ENCODE results near the gene SNTG2.
"Not testable (repeated sequence)": the region's sequence is repeated elsewhere in the genome, so short reads cannot be mapped to it uniquely, and the experiment has no call there.

Gene SNTG2

DNA sequence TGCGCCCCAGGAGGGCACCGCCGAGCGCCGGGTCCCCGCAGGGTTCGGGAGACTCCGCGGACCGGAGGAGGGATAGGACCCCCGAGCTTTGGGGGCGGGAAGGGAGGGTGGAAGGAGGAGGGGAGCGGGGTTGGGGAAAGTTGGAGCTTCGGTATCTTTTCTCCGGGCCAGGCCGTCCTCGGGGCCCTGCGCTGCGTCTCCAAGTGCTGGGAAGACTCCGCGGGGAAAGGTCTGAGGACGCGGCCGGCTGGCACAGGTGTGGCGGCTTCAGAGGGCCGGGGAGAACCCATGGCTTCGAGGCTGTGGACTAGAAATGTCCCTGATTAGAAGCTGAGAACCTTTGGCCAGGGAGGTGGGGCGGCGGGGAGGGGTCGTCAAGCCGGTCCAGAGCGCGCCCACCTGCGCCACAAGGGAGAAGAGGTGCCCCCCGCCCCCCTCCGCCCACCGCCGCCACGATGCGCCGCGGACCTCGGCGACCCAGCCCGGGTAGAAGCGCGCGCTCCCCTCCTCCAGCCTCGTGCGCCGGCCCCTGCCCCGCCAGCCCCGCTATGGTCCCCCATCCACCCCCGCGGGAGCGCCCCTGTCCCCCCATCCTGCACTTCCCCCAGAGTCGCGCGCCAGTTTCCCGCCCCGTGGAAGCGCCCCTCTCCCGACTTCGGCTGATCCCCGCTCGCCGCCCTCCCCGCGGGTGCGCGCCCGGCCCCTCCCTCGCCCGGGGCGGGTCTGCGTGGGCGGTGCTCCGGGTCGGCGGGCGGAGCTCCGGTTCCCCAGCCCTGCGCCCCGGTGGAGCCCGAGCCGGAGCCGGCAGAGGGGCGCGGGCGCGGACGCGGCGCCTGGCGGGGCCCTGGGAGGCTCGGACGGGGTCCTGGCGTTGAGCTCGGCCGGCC, at the start of gene SNTG2:
Gene SNTG2, plus strand, starts transcription at position 770 of the 887 bp plus-strand sequence. CDS start 148 bp downstream, outside the sequence.
- peak in 4 of 56 donors; percentile 6 to 46 (median 22) for DNase-seq

DNA sequence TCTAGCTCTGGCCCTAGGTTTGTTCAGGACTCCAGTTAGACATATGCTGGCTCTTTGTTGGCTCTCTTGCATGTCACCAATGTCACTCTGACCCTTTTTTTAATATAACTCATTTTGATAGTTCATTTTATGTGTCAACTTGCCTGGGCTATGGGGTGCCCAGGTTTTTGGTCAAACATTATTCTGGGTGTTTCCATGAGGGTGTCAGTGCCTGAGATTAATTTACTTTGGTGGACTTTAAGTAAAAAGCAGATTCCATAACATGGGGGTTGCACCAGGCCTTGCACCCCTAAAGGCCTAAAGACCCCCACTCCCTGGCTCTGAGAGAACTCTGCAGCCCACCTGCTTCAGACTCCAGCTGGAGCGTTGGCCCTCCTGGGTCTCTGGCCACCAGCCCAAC, 48.1 kb upstream of the SNTG2 start:
- DNase-seq, result no peak

DNA sequence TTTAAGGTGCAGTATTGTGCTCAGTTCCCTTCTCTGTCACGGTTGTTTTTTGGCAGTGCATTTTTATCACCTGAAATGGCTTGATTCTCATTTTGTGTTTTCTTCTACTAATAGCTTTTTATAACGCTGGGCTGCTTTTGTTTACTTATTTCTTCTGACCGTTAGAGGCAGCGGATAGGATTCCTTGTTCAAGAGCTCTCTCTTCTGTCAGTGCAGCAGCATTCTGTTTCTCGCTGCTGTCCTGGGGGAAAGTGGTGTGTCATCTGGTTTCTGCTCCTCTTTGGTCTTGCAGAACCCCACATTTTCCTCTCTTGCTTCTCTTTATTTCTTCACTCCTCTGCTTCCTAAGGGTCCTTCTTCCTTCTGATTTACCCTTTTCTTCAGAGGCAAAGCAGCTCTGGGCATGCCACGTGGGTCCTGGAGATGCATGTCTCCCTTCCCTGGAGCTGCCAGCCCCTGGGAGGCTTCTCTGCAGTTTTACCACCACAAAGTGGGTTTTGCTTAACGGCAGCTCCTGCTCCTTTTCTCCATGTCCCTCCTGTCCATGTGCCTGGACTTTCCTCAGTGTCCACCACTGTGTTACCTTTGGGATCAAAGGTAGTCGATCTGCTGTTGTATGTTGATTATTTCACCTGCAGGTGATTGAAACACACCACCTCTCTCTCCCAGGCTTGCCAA, 47.3 kb upstream of the SNTG2 start:
- no peak for DNase-seq

DNA sequence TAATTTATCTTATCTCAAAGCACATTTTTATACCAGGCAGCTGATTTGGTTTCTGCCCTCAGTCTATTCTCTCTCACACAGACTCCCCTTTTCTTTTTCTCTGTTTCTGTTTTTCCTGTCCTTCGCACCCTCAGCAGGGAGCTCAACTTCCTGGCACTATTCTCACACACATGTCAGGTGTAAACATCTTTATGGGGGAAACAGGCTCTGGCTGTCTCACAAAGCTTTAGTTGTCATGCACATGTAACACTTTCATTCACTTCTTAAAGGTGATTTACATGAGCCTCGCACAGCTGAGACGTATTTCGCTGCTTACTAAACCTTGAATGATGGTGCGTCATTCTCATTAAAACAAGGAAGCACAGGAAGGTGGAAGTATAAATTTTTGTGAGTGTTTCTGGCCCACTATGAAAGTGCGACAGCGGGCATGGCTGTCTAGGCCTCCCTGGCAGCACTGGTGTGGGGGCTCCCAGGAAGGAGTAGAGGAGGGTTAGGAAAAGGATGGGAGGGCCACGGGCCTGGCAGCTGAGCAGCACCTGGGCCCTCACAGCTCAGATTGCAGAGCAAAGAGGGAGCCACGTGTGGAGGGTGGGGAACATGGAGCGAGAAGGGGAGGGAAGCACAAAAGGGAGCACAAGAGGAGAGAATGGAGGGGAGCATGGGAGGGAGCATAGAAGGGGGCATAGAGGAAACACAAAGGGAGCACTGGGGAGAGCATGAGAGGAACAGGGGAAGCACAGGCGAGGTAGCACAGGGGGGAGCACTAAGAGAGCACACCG, 46.2 kb upstream of the SNTG2 start:
- DNase-seq, result no peak

DNA sequence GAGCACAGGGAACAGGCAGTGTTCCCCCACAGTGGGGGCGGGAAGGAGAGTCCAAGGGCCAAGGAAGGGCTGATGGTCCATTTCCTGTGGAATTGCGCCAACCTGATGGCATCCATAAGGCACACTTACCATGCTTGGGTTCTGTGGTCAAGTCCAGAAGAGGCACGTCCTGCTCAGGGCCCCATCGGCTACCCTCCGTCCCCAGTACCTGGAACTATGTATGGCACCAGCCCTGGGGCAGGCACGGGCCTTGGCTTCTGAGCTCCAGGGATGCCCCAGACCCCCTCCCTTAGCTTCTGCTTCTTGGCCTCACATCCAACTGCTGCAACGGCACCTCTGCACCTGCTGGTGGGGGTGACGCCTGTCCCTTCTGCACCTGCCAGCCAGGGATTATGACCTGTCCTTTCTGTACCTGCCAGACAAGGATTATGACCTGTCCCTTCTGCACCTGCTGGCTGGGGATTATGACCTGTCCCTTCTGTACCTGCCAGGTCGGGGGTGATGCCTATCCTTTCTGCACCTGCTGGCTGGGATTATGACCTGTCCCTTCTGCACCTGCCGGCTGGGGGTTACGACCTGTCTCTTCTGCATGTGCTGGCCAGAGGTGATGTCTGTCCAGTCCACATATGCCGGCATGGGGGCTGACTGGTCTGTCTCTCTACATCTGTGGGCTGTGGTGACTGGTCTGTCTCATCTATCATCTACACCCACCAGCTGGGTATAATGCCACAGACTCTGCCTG, 45.4 kb upstream of the SNTG2 start:
- DNase-seq, result no peak

DNA sequence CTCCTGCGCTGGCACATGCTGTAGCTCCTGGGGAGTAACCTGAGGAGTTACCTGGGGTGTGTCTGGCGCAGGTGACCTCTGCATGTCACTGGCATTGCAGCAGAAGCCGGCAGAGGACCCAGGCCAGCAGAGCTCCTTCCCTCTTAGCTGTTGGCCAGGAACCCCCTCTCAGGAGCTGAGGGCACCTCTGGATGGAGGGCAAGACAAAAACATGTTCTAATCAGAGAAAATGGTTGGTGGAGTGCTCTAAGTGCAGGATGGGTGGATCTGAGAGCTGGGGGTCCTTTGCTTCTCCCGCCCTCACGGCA, 44.9 kb upstream of the SNTG2 start:
- no peak for DNase-seq

DNA sequence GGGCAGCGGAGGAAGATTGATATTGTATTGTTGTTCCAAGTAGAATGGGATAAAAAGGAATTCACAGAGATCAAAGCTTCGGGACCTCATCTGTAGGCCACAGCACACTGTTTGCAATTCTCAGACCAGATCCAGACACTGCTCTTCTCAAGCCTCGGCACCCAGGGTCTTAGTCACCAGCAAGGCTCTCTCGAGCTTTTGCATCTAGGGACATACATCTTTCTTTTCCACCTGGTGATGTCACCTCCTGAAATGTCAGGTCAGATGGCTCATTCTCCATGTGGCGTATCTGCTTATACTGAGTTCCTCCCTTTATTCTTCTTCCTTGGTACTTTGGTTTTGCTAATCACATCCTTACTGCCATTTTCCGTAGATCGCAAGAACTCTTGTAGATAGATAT, 42.9 kb upstream of the SNTG2 start:
- no peak for DNase-seq

DNA sequence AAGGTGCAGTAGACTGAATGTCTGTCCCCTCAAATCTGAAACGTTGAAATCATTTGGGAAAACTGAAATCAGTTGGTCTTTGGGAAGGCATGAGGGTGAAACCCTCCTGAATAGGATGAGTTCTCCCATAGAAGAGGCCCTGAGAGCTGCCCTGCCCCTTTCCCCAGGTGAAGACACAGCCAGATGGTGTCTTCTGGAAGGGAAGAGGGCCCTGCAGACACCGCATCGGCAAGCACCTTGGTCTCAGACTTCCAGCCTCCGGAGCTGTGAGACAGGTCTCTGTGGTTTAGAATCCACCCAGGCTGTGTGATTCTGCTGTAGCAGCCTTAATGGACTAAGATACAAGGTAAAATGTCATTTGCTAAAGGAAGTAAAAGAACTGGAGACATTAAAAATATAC, 42.1 kb upstream of the SNTG2 start:
- DNase-seq, result no peak

DNA sequence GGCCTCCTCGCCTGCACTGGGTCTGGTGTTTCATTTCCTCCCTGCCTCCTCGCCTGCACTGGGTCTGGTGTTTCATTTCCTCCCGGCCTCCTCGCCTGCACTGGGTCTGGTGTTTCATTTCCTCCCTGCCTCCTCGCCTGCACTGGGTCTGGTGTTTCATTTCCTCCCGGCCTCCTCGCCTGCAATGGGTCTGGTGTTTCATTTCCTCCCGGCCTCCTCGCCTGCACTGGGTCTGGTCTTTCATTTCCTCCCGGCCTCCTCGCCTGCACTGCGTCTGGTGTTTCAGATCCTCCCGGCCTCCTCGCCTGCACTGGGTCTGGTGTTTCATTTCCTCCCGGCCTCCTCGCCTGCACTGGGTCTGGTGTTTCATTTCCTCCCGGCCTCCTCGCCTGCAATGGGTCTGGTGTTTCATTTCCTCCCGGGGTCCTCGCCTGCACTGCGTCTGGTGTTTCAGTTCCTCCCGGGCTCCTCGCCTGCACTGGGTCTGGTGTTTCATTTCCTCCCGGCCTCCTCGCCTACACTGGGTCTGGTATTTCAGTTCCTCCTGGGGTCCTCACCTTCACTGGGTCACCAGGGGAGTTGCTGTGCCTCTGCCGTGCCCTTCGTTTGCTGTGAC, 40.8 kb upstream of the SNTG2 start:
- DNase-seq, result not testable (repeated sequence)

DNA sequence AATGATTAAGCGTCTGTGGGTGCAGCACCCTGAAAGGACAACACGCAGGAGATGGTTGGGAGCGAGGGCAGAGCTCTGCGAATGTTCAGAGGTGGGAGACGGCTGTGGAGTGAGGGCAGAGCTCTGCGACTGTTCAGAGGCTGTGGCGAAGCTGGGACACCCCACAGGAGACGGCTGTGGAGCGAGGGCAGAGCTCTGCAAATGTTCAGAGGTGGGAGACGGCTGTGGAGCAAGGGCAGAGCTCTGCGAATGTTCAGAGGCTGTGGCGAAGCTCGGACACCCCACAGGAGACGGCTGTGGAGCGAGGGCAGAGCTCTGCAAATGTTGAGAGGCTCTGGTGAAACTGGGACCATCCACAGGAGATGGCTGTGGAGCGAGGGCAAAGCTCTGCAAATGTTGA, 40.0 kb upstream of the SNTG2 start:
- no peak for DNase-seq

DNA sequence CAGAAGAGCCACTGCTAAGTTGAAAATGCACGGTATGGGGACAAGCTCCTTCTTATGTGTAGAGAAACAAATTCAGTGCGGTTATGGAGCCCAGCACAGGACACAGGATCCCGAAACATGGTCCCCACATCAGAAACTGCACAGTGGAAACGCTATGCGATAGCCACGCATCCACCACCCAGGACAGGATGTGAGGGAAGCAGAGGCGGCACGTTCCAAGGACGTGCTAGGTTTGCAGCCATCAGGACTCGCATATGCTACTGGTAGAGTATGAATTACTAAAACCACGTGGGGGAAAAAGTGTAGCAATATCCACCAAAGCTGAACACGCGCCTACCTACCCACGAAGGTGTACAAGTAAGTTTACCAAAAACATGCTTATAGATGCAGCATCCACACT, 34.7 kb upstream of the SNTG2 start:
- no peak for DNase-seq

DNA sequence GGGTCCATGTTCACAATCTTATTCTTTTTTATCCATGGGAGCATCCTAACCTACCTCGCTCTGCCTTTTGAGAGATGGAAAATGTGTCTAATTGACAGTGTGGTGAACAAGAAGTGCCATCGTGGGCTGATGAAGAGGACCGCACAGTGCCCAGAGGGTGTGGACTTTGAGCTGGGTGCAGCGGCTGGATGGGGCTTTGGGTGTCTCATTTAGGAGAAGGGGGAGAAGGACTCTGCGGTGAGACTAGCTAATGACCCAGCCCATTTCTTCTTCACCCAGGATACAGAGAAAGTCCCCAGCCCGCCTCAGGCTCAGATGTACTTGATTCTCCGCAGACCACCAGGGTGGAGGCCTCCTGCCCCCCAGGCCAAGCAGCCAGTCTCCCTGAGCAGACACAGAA, 33.7 kb upstream of the SNTG2 start:
- no peak for DNase-seq

DNA sequence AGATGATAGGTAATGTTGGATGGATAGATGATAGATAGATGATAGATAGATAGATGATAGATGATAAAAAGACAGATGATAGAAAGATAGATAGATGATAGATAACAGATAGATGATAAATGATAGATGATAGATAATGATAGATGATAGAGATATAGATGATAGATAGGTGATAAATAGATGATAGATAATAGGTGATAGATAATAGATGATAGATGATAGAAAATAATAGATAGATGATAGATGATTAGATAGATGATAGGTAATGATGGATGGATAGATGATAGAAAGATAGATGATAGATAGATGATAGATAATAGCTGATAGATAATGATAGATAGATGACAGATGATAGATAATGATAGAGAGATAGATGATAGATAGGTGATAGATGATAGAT, 31.0 kb upstream of the SNTG2 start:
- DNase-seq, result no peak

DNA sequence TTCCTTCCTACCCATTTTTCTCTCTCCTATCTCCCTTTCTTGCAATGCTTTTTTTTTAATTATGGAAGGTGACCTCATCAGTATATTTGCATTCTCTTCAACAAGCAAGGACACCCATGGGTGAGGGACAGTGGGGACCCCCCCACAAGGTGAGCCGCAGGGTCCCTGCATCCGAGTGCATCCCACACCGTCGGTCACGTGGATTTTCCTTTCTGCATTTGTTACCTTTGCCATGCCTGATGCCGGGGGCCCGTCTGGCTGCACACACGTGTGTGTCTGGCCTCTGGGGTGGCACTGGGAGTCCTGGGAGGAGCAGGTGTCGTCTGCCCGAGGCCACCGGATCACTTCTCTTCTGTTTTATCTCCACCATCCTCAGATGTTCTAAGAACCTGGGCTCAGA, 30.1 kb upstream of the SNTG2 start:
- DNase-seq, result no peak

DNA sequence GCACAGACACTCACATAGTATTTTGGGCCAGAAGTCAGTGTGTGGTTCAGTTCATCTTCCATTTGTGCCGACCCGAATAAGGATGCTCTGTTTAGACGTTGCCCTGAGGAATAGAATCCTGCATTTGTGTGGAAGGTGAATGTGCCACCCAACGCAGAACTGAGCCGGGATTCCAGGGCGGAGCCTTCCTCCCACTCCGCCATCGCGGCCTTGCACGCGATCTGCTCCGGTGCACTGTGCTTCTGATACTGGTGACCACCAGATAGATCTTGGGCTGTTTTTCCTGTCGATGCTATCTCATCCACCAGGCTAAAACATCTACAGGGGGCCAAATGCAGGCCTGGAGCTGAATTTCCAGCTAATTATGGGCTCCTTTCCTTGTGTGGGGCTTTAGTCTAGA, 29.6 kb upstream of the SNTG2 start:
- no peak for DNase-seq

DNA sequence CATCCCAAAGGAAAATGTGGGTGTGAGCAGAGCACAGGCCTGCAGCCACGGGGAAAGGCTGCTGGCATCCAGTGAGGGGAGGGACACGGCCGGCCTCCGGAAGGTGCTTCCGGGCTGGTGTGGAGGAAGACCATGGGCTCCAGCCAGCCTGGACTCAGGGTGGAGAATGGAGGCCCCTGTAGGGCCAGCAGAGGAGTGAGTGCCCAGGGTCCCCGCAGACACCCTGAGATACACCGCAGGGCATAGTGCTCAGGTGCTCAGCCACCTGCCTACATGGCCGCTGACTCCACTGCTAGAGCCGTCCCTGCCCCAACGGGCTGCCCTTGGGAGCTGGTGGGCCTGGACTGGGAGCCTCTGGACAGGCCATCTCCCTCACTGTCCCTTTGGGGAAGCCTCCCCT, 28.5 kb upstream of the SNTG2 start:
- no peak for DNase-seq

DNA sequence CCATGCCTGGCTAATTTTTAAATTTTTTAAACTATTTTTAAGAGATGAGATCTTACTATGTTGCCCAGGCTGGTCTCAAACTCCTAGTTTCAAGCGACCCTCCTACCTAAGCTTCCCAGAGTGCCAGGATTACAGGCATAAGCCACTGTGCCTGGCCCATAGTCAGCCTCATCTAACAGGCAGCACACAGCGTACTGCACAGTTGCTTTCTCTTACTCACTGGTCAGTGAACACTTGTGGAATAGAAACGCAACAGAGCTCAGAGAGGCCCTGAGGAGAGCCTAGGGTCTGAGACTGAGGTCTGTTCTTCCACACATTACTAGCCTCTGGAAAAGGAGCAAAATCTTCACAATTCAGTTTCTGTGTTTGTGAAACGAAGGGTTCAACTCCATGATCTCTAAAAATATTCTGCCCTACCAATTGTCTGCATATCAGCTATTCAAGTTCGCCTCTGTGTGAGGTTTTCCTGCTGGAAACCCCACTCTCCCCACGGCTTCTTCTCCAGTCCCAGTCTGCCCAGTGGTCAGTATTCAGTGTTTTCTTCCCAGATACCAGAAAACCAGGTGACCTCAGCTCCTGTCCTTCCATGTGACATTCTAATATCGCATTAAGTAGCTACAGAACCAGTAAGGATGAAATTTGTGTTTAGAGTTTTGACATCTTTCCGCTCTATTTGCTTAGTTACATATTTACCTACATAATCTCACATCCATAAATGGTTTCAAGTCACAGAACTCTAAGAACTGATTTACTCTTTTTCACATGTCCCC, 26.6 kb upstream of the SNTG2 start:
- DNase-seq, result no peak

DNA sequence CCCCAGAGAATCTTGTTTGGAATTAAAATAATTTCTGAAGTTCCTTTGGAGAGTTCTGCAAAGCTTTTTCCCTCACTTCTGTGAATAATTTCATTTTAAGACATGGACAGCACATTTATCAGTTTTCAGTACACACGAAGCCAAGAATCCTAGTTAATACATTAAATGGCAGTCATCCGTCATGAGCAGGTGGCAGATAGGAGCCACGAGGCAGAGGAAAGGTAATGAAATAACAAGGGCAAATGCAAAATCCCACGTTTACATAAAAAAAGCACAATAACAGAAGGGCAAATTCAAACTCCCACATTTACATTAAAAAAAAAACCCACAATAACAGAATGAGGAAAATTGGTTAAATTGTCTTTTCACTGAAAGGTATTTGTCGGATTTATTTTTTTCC, 25.9 kb upstream of the SNTG2 start:
- no peak for DNase-seq

DNA sequence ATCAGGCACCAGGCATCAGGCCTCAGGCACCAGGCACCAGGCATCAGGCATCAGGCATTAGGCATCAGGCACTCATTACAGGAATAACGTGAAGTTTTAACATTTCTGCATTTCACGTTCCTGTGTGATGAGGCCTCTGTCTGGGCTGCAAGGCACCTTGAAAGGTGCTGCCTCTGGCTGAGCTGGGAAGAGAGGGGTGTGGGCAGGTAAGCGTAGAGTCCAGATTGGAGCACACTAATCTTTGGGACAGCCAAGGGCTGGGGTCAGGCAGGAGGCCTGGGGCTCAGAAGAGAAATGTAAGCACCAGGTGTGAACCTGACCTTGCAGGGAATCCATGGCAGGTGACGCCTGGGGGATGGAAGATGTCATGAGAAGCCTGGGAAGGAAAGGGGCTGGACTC, 25.3 kb upstream of the SNTG2 start:
- DNase-seq, result no peak

DNA sequence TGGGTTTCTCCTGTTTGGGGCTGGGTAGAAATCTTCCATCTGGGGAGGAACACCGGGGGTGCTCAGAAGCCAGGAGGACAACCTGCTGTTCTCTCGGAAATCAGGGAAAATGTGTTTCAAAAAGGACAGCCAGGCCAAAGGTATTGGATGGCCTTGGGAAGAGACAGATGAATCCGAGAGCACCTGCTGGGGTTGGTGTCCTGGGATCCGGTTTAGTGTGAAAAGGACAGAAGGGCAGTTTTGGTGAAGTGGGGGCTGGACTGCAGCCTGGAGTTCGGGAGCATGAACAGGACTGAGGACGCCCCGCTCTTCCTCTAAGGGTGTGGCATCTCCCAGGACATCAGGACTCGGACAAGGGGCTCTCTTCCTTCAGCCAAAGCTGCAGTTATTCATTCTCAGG, 24.9 kb upstream of the SNTG2 start:
- no peak for DNase-seq

Data from nucleus accumbens (tissue), 56 donors.